ENCODE measurements around the gene LRRIQ1. TPM values are rescaled to one million over a fixed set of nuclear protein-coding genes. Genes with fewer than 3 reads are reported as not detected.

The LRRIQ1 gene
- total RNA-seq, 1 donor from 2014 or later = 10.6 TPM

GRCh38 chr12:85147331-85147730 lies 111.2 kb downstream of the LRRIQ1 start:
- no peak for DNase-seq
- Mint-ChIP-seq H3K27me3 (ENCODE audit: unreplicated experiment) (peaks cover 2% of the 10 kb centered on the region), H3K4me3 (ENCODE audit: unreplicated experiment) (no peak overlapping the region), H3K4me1 (ENCODE audit: low read depth, unreplicated experiment) (peaks cover 3% of the 10 kb centered on the region), H3K9me3 (ENCODE audit: unreplicated experiment) (no peaks in the 10 kb centered on the region), H3K36me3 (ENCODE audit: unreplicated experiment) (no peaks in the 10 kb centered on the region), H3K27ac (ENCODE audit: unreplicated experiment) (no peak overlapping the region)
- TF ChIP-seq CTCF (IDR thresholded peaks at IDR 0.05; ENCODE audit: partially characterized antibody, unreplicated experiment) = no peak

- no peak overlapping the region for H3K27ac Mint-ChIP-seq (ENCODE audit: unreplicated experiment)
- TF ChIP-seq CTCF (IDR thresholded peaks at IDR 0.05; ENCODE audit: partially characterized antibody, unreplicated experiment) = no peak
Observed at GRCh38 chr12:85152311-85152729, 116.2 kb downstream of the LRRIQ1 start.

GRCh38 chr12:85155791-85156190 lies 119.6 kb downstream of the LRRIQ1 start:
- Mint-ChIP-seq H3K36me3 (ENCODE audit: unreplicated experiment) (no peaks in the 10 kb centered on the region), H3K9me3 (ENCODE audit: unreplicated experiment) (no peaks in the 10 kb centered on the region), H3K27me3 (ENCODE audit: unreplicated experiment) (no peaks in the 10 kb centered on the region), H3K27ac (ENCODE audit: unreplicated experiment) (no peak overlapping the region), H3K4me1 (ENCODE audit: low read depth, unreplicated experiment) (no peaks in the 10 kb centered on the region), H3K4me3 (ENCODE audit: unreplicated experiment) (no peak overlapping the region)
- peak; percentile 51 for TF ChIP-seq CTCF (IDR thresholded peaks at IDR 0.05; ENCODE audit: partially characterized antibody, unreplicated experiment)
- DNase-seq = no peak

More at GRCh38 chr12:85152311-85152729, 116.2 kb downstream of the LRRIQ1 start:
- no peaks in the 10 kb centered on the region for H3K9me3 Mint-ChIP-seq (ENCODE audit: unreplicated experiment)
- peaks cover 2% of the 10 kb centered on the region for H3K27me3 Mint-ChIP-seq (ENCODE audit: unreplicated experiment)
- no peak for DNase-seq
- H3K4me1 Mint-ChIP-seq (ENCODE audit: low read depth, unreplicated experiment) = peaks cover 3% of the 10 kb centered on the region
- H3K36me3 Mint-ChIP-seq (ENCODE audit: unreplicated experiment) = no peaks in the 10 kb centered on the region
- no peak overlapping the region for H3K4me3 Mint-ChIP-seq (ENCODE audit: unreplicated experiment)

GRCh38 chr12:85156569-85156968 lies 120.4 kb downstream of the LRRIQ1 start:
- TF ChIP-seq CTCF (IDR thresholded peaks at IDR 0.05; ENCODE audit: partially characterized antibody, unreplicated experiment) = no peak
- Mint-ChIP-seq H3K27ac (ENCODE audit: unreplicated experiment) (no peak overlapping the region), H3K27me3 (ENCODE audit: unreplicated experiment) (no peaks in the 10 kb centered on the region), H3K9me3 (ENCODE audit: unreplicated experiment) (no peaks in the 10 kb centered on the region), H3K4me3 (ENCODE audit: unreplicated experiment) (no peak overlapping the region), H3K36me3 (ENCODE audit: unreplicated experiment) (no peaks in the 10 kb centered on the region), H3K4me1 (ENCODE audit: low read depth, unreplicated experiment) (no peaks in the 10 kb centered on the region)
- no peak for DNase-seq

- Mint-ChIP-seq H3K9me3 (ENCODE audit: unreplicated experiment) (no peaks in the 10 kb centered on the region), H3K36me3 (ENCODE audit: unreplicated experiment) (no peaks in the 10 kb centered on the region), H3K4me1 (ENCODE audit: low read depth, unreplicated experiment) (no peaks in the 10 kb centered on the region), H3K4me3 (ENCODE audit: unreplicated experiment) (no peak overlapping the region), H3K27ac (ENCODE audit: unreplicated experiment) (no peak overlapping the region), H3K27me3 (ENCODE audit: unreplicated experiment) (no peaks in the 10 kb centered on the region)
- no peak for TF ChIP-seq CTCF (IDR thresholded peaks at IDR 0.05; ENCODE audit: partially characterized antibody, unreplicated experiment)
- DNase-seq = no peak
Observed at GRCh38 chr12:85157035-85157603, 121.0 kb downstream of the LRRIQ1 start.
